ENCODE measurements around the gene SIGLECL1. TPM values are rescaled to one million over a fixed set of nuclear protein-coding genes. Genes with fewer than 3 reads are reported as not detected.

Gene SIGLECL1
- total RNA-seq, 1 donor from 2014 or later = not detected

DNA sequence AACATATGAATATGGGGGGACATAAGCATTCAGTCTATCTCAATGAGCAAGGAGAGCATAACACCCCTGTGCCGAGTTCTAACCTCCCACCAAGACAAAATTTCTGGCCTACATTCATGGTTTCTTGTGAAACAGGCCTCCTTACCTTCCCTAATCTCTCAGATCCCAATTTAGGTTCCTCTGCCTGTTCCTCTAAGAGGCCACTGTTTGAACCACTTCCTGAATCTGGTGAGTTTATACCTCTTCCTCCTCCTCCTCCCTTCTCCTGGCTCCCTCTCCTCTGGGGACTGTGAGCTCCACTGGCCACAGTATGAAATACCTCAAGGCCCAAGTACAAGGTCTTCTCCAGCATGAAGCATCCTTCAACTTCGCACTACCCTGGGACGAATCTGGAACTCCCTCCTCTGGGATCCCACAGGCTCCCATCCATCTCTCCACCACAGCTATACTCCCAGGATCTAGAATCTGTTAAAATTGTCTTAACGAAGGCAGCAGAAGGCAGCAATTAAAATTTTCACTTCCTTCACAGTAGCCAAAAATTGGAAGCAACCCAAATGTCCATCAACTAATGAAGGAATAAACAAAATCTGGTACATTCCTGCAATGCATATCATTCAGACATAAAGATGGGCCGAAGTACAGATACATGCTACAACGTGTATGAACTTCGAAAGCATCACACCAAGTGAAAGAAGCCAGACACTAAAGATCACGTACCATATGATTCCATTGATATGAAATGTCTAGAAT, 7.8 kb upstream of the SIGLECL1 start:
- no peak for FAIRE-seq
- peak; percentile 0 for DNase-seq (ENCODE audit: low read depth)
- TF ChIP-seq, protein P1, sequence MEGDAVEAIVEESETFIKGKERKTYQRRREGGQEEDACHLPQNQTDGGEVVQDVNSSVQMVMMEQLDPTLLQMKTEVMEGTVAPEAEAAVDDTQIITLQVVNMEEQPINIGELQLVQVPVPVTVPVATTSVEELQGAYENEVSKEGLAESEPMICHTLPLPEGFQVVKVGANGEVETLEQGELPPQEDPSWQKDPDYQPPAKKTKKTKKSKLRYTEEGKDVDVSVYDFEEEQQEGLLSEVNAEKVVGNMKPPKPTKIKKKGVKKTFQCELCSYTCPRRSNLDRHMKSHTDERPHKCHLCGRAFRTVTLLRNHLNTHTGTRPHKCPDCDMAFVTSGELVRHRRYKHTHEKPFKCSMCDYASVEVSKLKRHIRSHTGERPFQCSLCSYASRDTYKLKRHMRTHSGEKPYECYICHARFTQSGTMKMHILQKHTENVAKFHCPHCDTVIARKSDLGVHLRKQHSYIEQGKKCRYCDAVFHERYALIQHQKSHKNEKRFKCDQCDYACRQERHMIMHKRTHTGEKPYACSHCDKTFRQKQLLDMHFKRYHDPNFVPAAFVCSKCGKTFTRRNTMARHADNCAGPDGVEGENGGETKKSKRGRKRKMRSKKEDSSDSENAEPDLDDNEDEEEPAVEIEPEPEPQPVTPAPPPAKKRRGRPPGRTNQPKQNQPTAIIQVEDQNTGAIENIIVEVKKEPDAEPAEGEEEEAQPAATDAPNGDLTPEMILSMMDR (IDR thresholded peaks at IDR 0.05; ENCODE audit: insufficient read depth, low read length, severe bottlenecking) = no peak
- Histone ChIP-seq H3K36me3 (ENCODE audit: control insufficient read depth, insufficient read depth, low read length) (no peaks in the 10 kb centered on the region), H3K4me3 (ENCODE audit: low read depth, low read length) (no peak overlapping the region), H3K27me3 (ENCODE audit: control insufficient read depth, insufficient read depth, low read length) (no peaks in the 10 kb centered on the region)

DNA sequence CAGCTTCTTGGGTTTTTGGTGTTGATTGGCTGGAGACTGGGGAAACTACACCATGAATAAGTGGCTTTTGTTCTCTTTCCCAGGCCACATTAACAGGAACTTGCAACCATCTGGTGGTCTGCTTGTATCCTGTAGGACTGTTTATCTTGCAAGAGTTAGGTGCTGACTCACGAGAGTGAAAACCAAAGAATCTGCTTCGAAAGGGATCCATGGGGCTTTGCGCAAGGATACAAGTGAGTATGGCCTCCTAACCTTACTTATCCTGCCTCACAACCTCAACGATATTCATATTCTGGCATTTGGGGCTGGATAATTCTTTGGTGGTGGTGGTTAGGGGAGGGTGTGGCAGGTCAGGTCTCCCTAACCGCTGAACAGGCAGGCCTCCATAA, 4.7 kb upstream of the SIGLECL1 start:
- TF ChIP-seq, protein P1 (IDR thresholded peaks at IDR 0.05; ENCODE audit: insufficient read depth, low read length, severe bottlenecking) = no peak
- Histone ChIP-seq H3K36me3 (ENCODE audit: control insufficient read depth, insufficient read depth, low read length) (no peaks in the 10 kb centered on the region), H3K27me3 (ENCODE audit: control insufficient read depth, insufficient read depth, low read length) (no peaks in the 10 kb centered on the region), H3K4me3 (ENCODE audit: low read depth, low read length) (no peak overlapping the region)
- no peak for DNase-seq (ENCODE audit: low read depth)
- no peak for FAIRE-seq

DNA sequence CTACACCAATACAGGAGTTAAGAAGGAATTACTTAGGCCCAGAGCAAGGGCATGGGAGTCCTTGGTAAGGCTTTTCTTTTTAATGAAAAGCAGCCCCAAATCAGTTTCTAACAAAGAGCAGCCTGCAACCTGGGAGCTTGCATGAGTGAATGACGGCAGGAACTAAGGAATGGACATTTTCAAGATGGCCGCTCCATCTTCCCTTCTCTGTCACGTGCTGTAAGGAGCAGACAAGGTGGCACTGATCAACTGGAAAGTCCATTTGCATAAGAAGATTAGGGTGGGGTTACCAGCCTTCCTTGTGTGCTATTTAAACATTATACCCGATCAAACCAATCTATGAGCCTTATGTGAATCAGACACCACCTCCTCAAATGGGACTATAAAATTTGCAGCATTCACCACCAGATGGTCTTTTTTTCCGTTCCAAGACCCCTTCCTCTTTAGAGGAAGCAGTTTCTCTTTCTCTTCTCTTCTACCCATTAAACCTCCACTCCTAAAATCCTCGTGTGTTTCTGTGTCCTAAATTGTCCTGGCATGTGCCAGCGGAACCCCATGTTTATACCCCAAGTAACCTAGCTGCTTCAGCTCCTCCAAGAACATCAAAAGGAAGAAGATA, 2.8 kb upstream of the SIGLECL1 start:
- TF ChIP-seq, protein P1 (IDR thresholded peaks at IDR 0.05; ENCODE audit: insufficient read depth, low read length, severe bottlenecking) = no peak
- no peak for DNase-seq (ENCODE audit: low read depth)
- no peak for FAIRE-seq
- Histone ChIP-seq H3K36me3 (ENCODE audit: control insufficient read depth, insufficient read depth, low read length) (no peaks in the 10 kb centered on the region), H3K27me3 (ENCODE audit: control insufficient read depth, insufficient read depth, low read length) (no peaks in the 10 kb centered on the region), H3K4me3 (ENCODE audit: low read depth, low read length) (no peak overlapping the region)

DNA sequence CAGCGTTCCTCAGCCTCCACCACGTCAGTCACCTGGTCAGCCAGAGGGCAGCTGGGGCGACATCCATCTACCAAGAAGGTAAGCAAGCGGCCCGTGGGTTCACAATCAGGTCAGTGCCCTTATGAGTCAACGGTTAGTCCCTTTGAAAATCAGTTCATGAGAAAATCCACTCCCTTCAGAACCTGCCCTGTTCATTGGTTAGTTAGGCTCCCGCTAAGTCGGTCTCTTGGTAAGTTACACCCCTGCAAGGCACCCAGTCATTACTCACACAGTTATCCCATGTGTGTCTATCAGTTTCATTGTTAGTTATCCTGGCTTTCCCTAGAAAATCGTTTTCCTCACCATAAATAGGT, 564 bp downstream of the SIGLECL1 start:
- DNase-seq (ENCODE audit: low read depth) = no peak
- TF ChIP-seq, protein P1 (IDR thresholded peaks at IDR 0.05; ENCODE audit: insufficient read depth, low read length, severe bottlenecking) = no peak
- no peak for FAIRE-seq
- Histone ChIP-seq H3K36me3 (ENCODE audit: control insufficient read depth, insufficient read depth, low read length) (no peaks in the 10 kb centered on the region), H3K27me3 (ENCODE audit: control insufficient read depth, insufficient read depth, low read length) (no peaks in the 10 kb centered on the region), H3K4me3 (ENCODE audit: low read depth, low read length) (no peak overlapping the region)

DNA sequence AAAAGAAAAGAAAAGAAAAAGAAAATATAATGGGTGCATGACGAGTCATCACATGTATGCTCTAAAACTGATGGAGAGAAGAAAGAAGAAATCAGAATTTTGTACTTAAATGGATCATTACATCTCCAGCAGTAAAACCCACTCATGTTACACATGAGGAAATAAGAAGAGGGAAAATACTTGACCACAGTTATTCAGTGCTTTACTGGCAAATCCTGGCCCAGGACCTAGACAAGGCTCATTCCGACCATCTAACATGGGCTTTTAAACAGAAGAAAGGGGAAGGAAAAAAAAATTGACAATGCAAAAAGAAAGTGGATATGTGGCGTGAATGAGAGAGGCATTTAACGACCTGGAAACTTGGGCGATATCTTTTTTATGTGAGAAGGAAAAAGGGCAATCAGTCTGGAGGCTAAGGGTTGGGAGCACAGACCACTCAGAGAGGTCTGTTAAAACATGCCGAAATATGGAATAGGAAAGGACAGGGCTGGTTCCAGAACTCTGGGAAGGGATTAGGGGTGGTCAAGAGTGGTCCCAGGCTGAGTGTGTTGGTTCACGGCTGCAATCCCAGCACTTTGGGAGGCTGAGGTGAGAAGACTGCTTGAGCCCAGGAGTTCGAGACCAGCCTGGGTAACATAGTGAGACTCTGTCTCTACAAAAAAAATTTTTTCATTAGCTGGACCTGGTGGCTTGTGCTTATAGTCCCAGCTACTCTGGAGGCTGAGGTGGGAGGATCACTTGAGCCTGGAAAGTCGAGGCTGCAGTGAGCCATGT, 1.6 kb downstream of the SIGLECL1 start:
- TF ChIP-seq, protein P1 (IDR thresholded peaks at IDR 0.05; ENCODE audit: insufficient read depth, low read length, severe bottlenecking) = no peak
- DNase-seq (ENCODE audit: low read depth) (no peak), FAIRE-seq (no peak)
- Histone ChIP-seq H3K36me3 (ENCODE audit: control insufficient read depth, insufficient read depth, low read length) (no peaks in the 10 kb centered on the region), H3K27me3 (ENCODE audit: control insufficient read depth, insufficient read depth, low read length) (no peaks in the 10 kb centered on the region), H3K4me3 (ENCODE audit: low read depth, low read length) (no peak overlapping the region)

All from bronchial epithelial cell (primary cell).